Measurements from ENCODE around the gene UBASH3A. TPM values are rescaled to one million over a fixed set of nuclear protein-coding genes. Genes with fewer than 3 reads are reported as not detected.

Gene UBASH3A
- polyA plus RNA-seq, 3 donors = not detected

GRCh38 chr21:42411891-42412635, 8.4 kb downstream of the UBASH3A start:
- Histone ChIP-seq H3K4me1 (ENCODE audit: control insufficient read depth in 1 of 2, insufficient read depth in 2 of 2, low read length in 2 of 2) (peaks cover 2 to 4% of the 10 kb centered on the region in 2 donors), H3K36me3 (replicated peaks in 1 of 2; ENCODE audit: control insufficient read depth in 1 of 2, insufficient read depth in 2 of 2, low read length in 2 of 2) (no peaks in the 10 kb centered on the region), H4K20me1 (ENCODE audit: insufficient read depth, low read length) (no peaks in the 10 kb centered on the region), H3K79me2 (ENCODE audit: insufficient read depth, low read length) (no peaks in the 10 kb centered on the region), H2AFZ (ENCODE audit: insufficient read depth, low read depth, low read length, poor library complexity, severe bottlenecking) (no peak overlapping the region), H3K9me3 (replicated peaks in 1 of 2; ENCODE audit: control insufficient read depth in 1 of 2, insufficient read depth in 1 of 2, low read length in 2 of 2) (no peaks in the 10 kb centered on the region), H3K27me3 (ENCODE audit: control insufficient read depth in 2 of 2, insufficient read depth in 2 of 2, low read length in 2 of 2) (no peaks in the 10 kb centered on the region), H3K27ac (ENCODE audit: low read depth in 1 of 2, low read length in 2 of 2) (no peak overlapping the region), H3K4me3 (replicated peaks in 1 of 3; ENCODE audit: low read depth in 2 of 3, low read length in 3 of 3) (no peak overlapping the region), H3K4me2 (replicated peaks; ENCODE audit: extremely low read depth, low read length, poor library complexity, severe bottlenecking) (no peak overlapping the region), H3K9ac (ENCODE audit: insufficient read depth, low read length, poor library complexity, severe bottlenecking) (no peak overlapping the region)
- Mint-ChIP-seq H3K36me3 (no peaks in the 10 kb centered on the region), H3K9me3 (no peaks in the 10 kb centered on the region), H3K27ac (no peak overlapping the region), H3K4me3 (no peak overlapping the region), H3K27me3 (ENCODE audit: low read depth in 3 of 3) (peaks cover 1 to 4% (median 3%) of the 10 kb centered on the region in 3 donors), H3K4me1 (peaks cover 7% of the 10 kb centered on the region)
- intact Hi-C loops (cut with micrococcal nuclease) = no loop called here
- WGBS (ENCODE audit: insufficient coverage) = 92% methylated on average over 18 of the region's 21 CpGs
- DNase-seq = no peak
- no peak for TF ChIP-seq CTCF (IDR thresholded peaks at IDR 0.05)

- H4K20me1 ChIP-seq (ENCODE audit: insufficient read depth, low read length) = no peaks in the 10 kb centered on the region
- Mint-ChIP-seq H3K36me3 (no peaks in the 10 kb centered on the region), H3K27ac (no peak overlapping the region), H3K4me3 (no peak overlapping the region), H3K4me1 (peaks cover 7% of the 10 kb centered on the region), H3K27me3 (ENCODE audit: low read depth in 3 of 3) (peaks cover 1 to 4% (median 3%) of the 10 kb centered on the region in 3 donors), H3K9me3 (no peaks in the 10 kb centered on the region)
- intact Hi-C loops (cut with micrococcal nuclease) = no loop called here
- H3K4me1 ChIP-seq (ENCODE audit: control insufficient read depth in 1 of 2, insufficient read depth in 2 of 2, low read length in 2 of 2) = no peaks in the 10 kb centered on the region
- H3K79me2 ChIP-seq (ENCODE audit: insufficient read depth, low read length) = no peaks in the 10 kb centered on the region
- no peak overlapping the region for H3K4me2 ChIP-seq (replicated peaks; ENCODE audit: extremely low read depth, low read length, poor library complexity, severe bottlenecking)
- DNase-seq = no peak
- H3K27me3 ChIP-seq (ENCODE audit: control insufficient read depth in 2 of 2, insufficient read depth in 2 of 2, low read length in 2 of 2) = no peaks in the 10 kb centered on the region
- no peak overlapping the region for H3K27ac ChIP-seq (ENCODE audit: low read depth in 1 of 2, low read length in 2 of 2)
- no peak overlapping the region for H3K9ac ChIP-seq (ENCODE audit: insufficient read depth, low read length, poor library complexity, severe bottlenecking)
- no peak overlapping the region for H3K4me3 ChIP-seq (replicated peaks in 1 of 3; ENCODE audit: low read depth in 2 of 3, low read length in 3 of 3)
- H3K9me3 ChIP-seq (replicated peaks in 1 of 2; ENCODE audit: control insufficient read depth in 1 of 2, insufficient read depth in 1 of 2, low read length in 2 of 2) = no peaks in the 10 kb centered on the region
- no peak for TF ChIP-seq CTCF (IDR thresholded peaks at IDR 0.05)
- H3K36me3 ChIP-seq (replicated peaks in 1 of 2; ENCODE audit: control insufficient read depth in 1 of 2, insufficient read depth in 2 of 2, low read length in 2 of 2) = no peaks in the 10 kb centered on the region
- H2AFZ ChIP-seq (ENCODE audit: insufficient read depth, low read depth, low read length, poor library complexity, severe bottlenecking) = no peak overlapping the region
- WGBS (ENCODE audit: insufficient coverage) = no CpG with 5 or more reads among the region's 5 CpGs
Observed at GRCh38 chr21:42412636-42412933, 8.9 kb downstream of the UBASH3A start.
